Endodermal cell (in vitro differentiated cells): Measurements from ENCODE around the gene HOXC11. TPM values are rescaled to one million over a fixed set of nuclear protein-coding genes. Genes with fewer than 3 reads are reported as not detected.
A peak's percentile ranks its signal among the peaks of the same experiment; 100 is the strongest.

Source experiments
- DNase-seq: peaks from one replicate; pipeline ENCODE4 v3.0.0-alpha.2; 2017
- H3K27ac ChIP-seq: 2 replicates; pipeline ENCODE4 v1.5.1; 2013; ENCODE audit warnings: mild to moderate bottlenecking, low read depth, low read length, moderate library complexity
- H3K27me3 ChIP-seq: 2 replicates; pipeline ENCODE4 v1.6.1; 2013; ENCODE audit warnings: mild to moderate bottlenecking, low read length, moderate library complexity; ENCODE audit not compliant: insufficient read depth, control insufficient read depth, poor library complexity, severe bottlenecking
- H3K36me3 ChIP-seq: 2 replicates; pipeline ENCODE4 v1.7.0; 2013; ENCODE audit warnings: mild to moderate bottlenecking, low read length, moderate library complexity; ENCODE audit not compliant: control insufficient read depth, insufficient read depth
- H3K4me1 ChIP-seq: one replicate; pipeline ENCODE4 v1.7.0; 2013; ENCODE audit warnings: low read length; ENCODE audit not compliant: control insufficient read depth, insufficient read depth
- H3K4me3 ChIP-seq: 2 replicates; pipeline ENCODE4 v1.5.1; 2013; ENCODE audit warnings: mild to moderate bottlenecking, low read length, moderate library complexity
- H3K9ac ChIP-seq: 2 replicates; pipeline ENCODE4 v1.6.1; 2013; ENCODE audit warnings: mild to moderate bottlenecking, low read length, moderate library complexity; ENCODE audit not compliant: poor library complexity, severe bottlenecking; ENCODE audit errors: extremely low read depth
- H3K9me3 ChIP-seq: 2 replicates; pipeline ENCODE4 v1.6.1; 2013; ENCODE audit warnings: mild to moderate bottlenecking, low read length, moderate library complexity; ENCODE audit not compliant: control insufficient read depth
- H3K27ac Mint-ChIP-seq: 2 replicates; pipeline ENCODE4 v1.8.0; 2020; ENCODE audit warnings: mixed read lengths
- H3K27me3 Mint-ChIP-seq: 2 replicates; pipeline ENCODE4 v1.8.0; 2021; ENCODE audit warnings: mild to moderate bottlenecking, mixed read lengths; ENCODE audit not compliant: insufficient read depth
- H3K36me3 Mint-ChIP-seq: 2 replicates; pipeline ENCODE4 v1.8.0; 2020; ENCODE audit warnings: low read depth, mixed read lengths
- H3K4me1 Mint-ChIP-seq: 2 replicates; pipeline ENCODE4 v1.8.0; 2020; ENCODE audit warnings: mixed read lengths
- H3K4me3 Mint-ChIP-seq: 2 replicates; pipeline ENCODE4 v1.8.0; 2020; ENCODE audit warnings: mild to moderate bottlenecking, moderate library complexity, mixed read lengths
- H3K9me3 Mint-ChIP-seq: 2 replicates; pipeline ENCODE4 v1.8.0; 2020; ENCODE audit warnings: mild to moderate bottlenecking, mixed read lengths
- WGBS, 2 experiments: methylation state at CpG; one replicate each; pipeline versions ENCODE4 v1.1.5 to v1.1.7; 2013; ENCODE audit warnings: missing lambda C conversion rate in 2 of 2, mixed read lengths in 1 of 2; ENCODE audit not compliant: insufficient coverage in 1 of 2, insufficient read length in 1 of 2; 5-methylcytosine and 5-hydroxymethylcytosine counted together
- total RNA-seq, 2 donors: library from RNA; stranded (reverse); fragmentation: NEBNext Ultra II Directional in 1 of 2; extraction: Animal tissue kit (Norgen Biotek cat#: 25700) in 1 of 2; gene quantifications; 2 replicates in 1 of 2; 3 replicates in 1 of 2; pipeline ENCODE4 v1.2.1, GENCODE V29; 2021
- TF ChIP-seq, protein P1 (sequence below): fragments of 200-600 bp; sonication (generic); conservative IDR thresholded peaks from 2 replicates; pipeline ENCODE4 v1.5.0; 2021; ENCODE audit warnings: antibody characterized with exemption, mild to moderate bottlenecking

HOXC11 gene
- total RNA-seq, 2 donors from 2014 or later, result not detected

DNA sequence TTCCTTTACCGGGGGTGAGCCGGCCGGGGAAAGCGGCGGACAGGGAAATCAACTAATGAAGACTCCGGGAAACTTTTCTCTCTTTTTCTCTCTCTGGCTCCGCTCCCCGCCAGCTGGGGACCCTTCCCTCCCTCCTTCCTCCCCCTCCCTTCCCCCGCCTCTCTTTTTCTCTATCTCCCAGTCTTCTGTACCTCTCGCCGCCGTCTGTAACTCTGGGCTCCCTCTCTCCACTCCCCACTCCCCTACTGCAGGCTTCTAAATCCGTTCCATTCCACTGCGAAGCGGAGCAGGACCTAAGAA, 6.9 kb upstream of the HOXC11 start:
- Mint-ChIP-seq H3K4me1 (peaks cover 6% of the 10 kb centered on the region), H3K9me3 (peaks cover under 1% of the 10 kb centered on the region), H3K36me3 (no peaks in the 10 kb centered on the region), H3K27ac (no peak overlapping the region), H3K4me3 (peak overlapping the region; percentile 16), H3K27me3 (peaks cover 100% of the 10 kb centered on the region)
- Histone ChIP-seq H3K4me3 (no peak overlapping the region), H3K27ac (no peak overlapping the region), H3K9me3 (no peaks in the 10 kb centered on the region), H3K4me1 (no peaks in the 10 kb centered on the region), H3K9ac (no peak overlapping the region), H3K36me3 (no peaks in the 10 kb centered on the region), H3K27me3 (peaks cover 100% of the 10 kb centered on the region)
- TF ChIP-seq, protein P1, sequence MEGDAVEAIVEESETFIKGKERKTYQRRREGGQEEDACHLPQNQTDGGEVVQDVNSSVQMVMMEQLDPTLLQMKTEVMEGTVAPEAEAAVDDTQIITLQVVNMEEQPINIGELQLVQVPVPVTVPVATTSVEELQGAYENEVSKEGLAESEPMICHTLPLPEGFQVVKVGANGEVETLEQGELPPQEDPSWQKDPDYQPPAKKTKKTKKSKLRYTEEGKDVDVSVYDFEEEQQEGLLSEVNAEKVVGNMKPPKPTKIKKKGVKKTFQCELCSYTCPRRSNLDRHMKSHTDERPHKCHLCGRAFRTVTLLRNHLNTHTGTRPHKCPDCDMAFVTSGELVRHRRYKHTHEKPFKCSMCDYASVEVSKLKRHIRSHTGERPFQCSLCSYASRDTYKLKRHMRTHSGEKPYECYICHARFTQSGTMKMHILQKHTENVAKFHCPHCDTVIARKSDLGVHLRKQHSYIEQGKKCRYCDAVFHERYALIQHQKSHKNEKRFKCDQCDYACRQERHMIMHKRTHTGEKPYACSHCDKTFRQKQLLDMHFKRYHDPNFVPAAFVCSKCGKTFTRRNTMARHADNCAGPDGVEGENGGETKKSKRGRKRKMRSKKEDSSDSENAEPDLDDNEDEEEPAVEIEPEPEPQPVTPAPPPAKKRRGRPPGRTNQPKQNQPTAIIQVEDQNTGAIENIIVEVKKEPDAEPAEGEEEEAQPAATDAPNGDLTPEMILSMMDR, result no peak
- WGBS, 2 experiments, result 0 to 2% methylated on average over 3 to 15 of the region's 15 CpGs
- peak; percentile 83 for DNase-seq

DNA sequence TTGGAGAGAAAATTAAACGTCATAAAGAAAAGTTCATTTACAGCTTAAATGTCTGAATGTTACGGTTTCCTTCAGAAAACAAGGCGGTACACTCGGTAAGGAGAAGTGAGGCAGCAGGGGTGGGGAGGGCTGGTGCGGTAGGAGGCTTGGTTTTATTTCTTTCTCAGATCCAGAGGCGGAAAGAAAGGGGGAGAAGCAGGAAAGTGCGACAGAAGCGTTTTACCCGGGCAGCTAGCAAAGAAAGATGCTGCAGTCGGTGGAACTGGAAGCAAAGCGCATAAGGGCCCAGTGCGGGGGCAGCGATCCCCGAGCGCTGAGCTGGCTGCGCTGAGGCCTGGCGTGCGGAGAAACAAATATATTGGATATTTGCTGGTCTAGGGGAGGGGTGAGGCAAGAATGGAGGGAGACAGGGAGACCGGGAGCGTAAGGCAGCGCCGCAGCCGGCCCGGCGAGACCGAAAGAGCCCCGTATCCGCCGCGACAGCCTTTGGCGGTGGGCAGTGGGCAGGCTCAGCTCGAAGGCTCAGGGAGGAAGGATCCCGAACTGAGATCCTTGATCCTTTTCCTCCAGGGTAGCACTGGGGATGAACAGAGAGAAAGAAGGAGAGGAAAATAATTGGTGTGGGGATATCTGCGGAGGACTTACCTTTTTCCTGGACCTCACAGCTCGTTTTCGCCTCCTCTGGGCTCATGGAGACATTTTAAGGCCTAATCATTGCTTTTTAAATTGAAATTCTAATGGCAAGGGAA, 6.4 kb upstream of the HOXC11 start:
- H3K9me3 Mint-ChIP-seq, result peaks cover 2% of the 10 kb centered on the region
- no peaks in the 10 kb centered on the region for H3K9me3 ChIP-seq
- H3K4me1 Mint-ChIP-seq, result peaks cover 6% of the 10 kb centered on the region
- H3K27ac ChIP-seq, result no peak overlapping the region
- DNase-seq, result no peak
- no peaks in the 10 kb centered on the region for H3K4me1 ChIP-seq
- WGBS, 2 experiments, result 5 to 7% methylated on average over 29 to 36 of the region's 36 CpGs
- no peaks in the 10 kb centered on the region for H3K36me3 Mint-ChIP-seq
- peaks cover 100% of the 10 kb centered on the region for H3K27me3 Mint-ChIP-seq
- H3K9ac ChIP-seq, result no peak overlapping the region
- TF ChIP-seq, protein P1, result no peak
- no peaks in the 10 kb centered on the region for H3K36me3 ChIP-seq
- peaks cover 100% of the 10 kb centered on the region for H3K27me3 ChIP-seq
- peak overlapping the region; percentile 16 for H3K4me3 Mint-ChIP-seq
- H3K27ac Mint-ChIP-seq, result no peak overlapping the region
- H3K4me3 ChIP-seq, result no peak overlapping the region

DNA sequence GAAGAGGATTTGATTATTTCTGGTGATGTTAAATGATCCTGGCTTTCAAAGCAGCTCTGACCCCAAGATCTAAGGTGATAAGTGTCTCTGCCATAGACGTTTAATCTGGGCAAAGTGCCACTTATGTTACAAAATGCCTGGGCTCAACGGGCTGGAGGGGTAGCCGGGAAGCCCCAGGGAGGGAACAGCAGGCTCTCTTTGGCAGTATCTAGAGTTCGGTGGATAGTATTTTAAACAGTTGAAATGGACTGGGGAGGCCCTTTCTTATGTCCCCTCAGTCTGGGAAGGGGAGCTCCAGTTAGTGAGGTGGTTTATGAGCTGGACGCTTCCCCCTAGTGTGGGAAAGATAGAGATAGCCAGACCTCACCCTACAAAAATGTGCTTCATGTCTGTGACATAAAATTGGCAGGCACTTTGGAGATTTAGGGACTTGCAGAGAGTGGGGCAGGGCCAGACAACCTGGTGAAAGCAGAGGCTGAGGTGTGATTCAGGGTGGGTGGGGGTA, 5.5 kb upstream of the HOXC11 start:
- peaks cover 100% of the 10 kb centered on the region for H3K27me3 Mint-ChIP-seq
- no peak overlapping the region for H3K4me3 Mint-ChIP-seq
- peaks cover 100% of the 10 kb centered on the region for H3K27me3 ChIP-seq
- no peak overlapping the region for H3K4me3 ChIP-seq
- TF ChIP-seq, protein P1, result no peak
- no peak for DNase-seq
- H3K27ac Mint-ChIP-seq, result no peak overlapping the region
- peaks cover 6% of the 10 kb centered on the region for H3K4me1 Mint-ChIP-seq
- no peak overlapping the region for H3K27ac ChIP-seq
- no peaks in the 10 kb centered on the region for H3K36me3 ChIP-seq
- H3K36me3 Mint-ChIP-seq, result no peaks in the 10 kb centered on the region
- no peaks in the 10 kb centered on the region for H3K9me3 ChIP-seq
- no peaks in the 10 kb centered on the region for H3K4me1 ChIP-seq
- 8 to 18% methylated on average over 3 to 5 of the region's 5 CpGs for WGBS, 2 experiments
- H3K9me3 Mint-ChIP-seq, result peaks cover 2% of the 10 kb centered on the region
- no peak overlapping the region for H3K9ac ChIP-seq
